DOHH2 (cell line): ENCODE measurements around the gene LRRFIP2.

Source experiments
- CTCF ChIP-seq: fragments of 200-600 bp; sonication (generic); IDR thresholded peaks from one replicate; pipeline ENCODE4 v1.5.1; 2014; ENCODE audit warnings: antibody characterized with exemption, mild to moderate bottlenecking, low read depth, low read length; ENCODE audit not compliant: poor library complexity, severe bottlenecking
- EZH2phosphoT487 ChIP-seq: fragments of 200-600 bp; sonication (generic); IDR thresholded peaks from 2 replicates; pipeline ENCODE4 v1.6.1; 2017; ENCODE audit warnings: borderline replicate concordance, mild to moderate bottlenecking, antibody characterized with exemption, low read length, moderate library complexity, mixed read lengths

GRCh38 chr3:37093481-37093880 is 80.9 kb downstream of the LRRFIP2 start:
- TF ChIP-seq CTCF (no peak), EZH2phosphoT487 (no peak)
